ENCODE measurements around the gene LPCAT1.
A peak's percentile ranks its signal among the peaks of the same experiment; 100 is the strongest.

LPCAT1 gene

DNA sequence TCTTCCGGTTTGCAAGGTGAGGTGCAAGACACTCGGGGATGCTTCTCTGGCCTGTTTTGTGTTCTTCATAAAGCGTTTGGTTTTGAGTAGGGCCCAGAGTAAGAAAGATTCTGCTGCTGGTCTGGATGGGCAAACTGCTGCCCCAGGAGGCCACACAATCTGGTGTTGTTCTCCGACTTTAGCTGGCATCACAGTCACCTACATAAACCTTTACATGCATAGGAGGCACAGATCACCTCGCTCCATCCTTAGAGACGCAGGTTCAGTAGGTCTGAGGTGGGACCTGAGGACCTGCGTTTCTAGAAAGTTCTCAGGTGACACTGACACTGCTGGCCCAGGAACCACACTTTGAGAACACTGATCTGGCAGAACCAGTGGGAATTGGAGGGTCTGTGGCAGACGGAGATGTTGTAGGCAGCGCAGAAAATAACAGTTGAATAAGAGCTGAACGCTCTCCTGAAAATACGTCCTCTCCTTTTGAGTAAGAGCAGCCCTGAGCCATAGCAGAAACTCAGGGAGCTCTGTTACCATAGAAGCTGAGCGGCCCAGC, 74.6 kb downstream of the LPCAT1 start:
- H3K56ac ChIP-seq (ENCODE audit: low read length) = no peak overlapping the region
- H2BK5ac ChIP-seq (ENCODE audit: low read length) = no peak overlapping the region
- no peaks in the 10 kb centered on the region for H3K4me1 ChIP-seq (ENCODE audit: control insufficient read depth, low read depth, low read length)
- no peak overlapping the region for H2BK15ac ChIP-seq (replicated peaks; ENCODE audit: low read depth)
- H3K79me2 ChIP-seq (ENCODE audit: control insufficient read depth, insufficient read depth, low read length) = no peaks in the 10 kb centered on the region
- H3K79me1 ChIP-seq (ENCODE audit: low read length) = no peaks in the 10 kb centered on the region
- no peak overlapping the region for H3K9ac ChIP-seq (ENCODE audit: low read length)
- no peak overlapping the region for H3K4me2 ChIP-seq (ENCODE audit: low read length)
- H3K36me3 ChIP-seq (ENCODE audit: control insufficient read depth, insufficient read depth, low read length) = no peaks in the 10 kb centered on the region
- H2BK120ac ChIP-seq (ENCODE audit: low read depth, low read length) = no peak overlapping the region
- H3K4me3 ChIP-seq (ENCODE audit: low read length) = no peak overlapping the region
- no peak overlapping the region for H3K23ac ChIP-seq (ENCODE audit: low read length)
- H3K18ac ChIP-seq (ENCODE audit: low read length) = no peak overlapping the region
- no peak overlapping the region for H2AK5ac ChIP-seq (ENCODE audit: low read length)
- H3K27me3 ChIP-seq (ENCODE audit: insufficient read depth, low read length, poor library complexity) = peaks cover 27% of the 10 kb centered on the region
- no peak overlapping the region for H3K27ac ChIP-seq (ENCODE audit: low read depth, low read length)
- no CpG with 5 or more reads among the region's 12 CpGs for WGBS (ENCODE audit: extremely low coverage, insufficient coverage, low lambda C conversion rate)
- H3K4ac ChIP-seq (ENCODE audit: low read depth, low read length) = no peak overlapping the region
- no peak overlapping the region for H4K8ac ChIP-seq (ENCODE audit: low read depth, low read length)
- no peak overlapping the region for H4K5ac ChIP-seq (ENCODE audit: low read length)
- no peak for DNase-seq

- Histone ChIP-seq H3K4ac (ENCODE audit: low read depth, low read length) (no peak overlapping the region), H3K4me1 (ENCODE audit: control insufficient read depth, low read depth, low read length) (no peaks in the 10 kb centered on the region), H3K9ac (ENCODE audit: low read length) (no peak overlapping the region), H2BK15ac (replicated peaks; ENCODE audit: low read depth) (no peak overlapping the region), H4K8ac (ENCODE audit: low read depth, low read length) (no peak overlapping the region), H2BK5ac (ENCODE audit: low read length) (no peak overlapping the region), H3K27ac (ENCODE audit: low read depth, low read length) (no peak overlapping the region), H3K56ac (ENCODE audit: low read length) (no peak overlapping the region), H3K36me3 (ENCODE audit: control insufficient read depth, insufficient read depth, low read length) (no peaks in the 10 kb centered on the region), H3K79me1 (ENCODE audit: low read length) (no peaks in the 10 kb centered on the region), H3K4me3 (ENCODE audit: low read length) (no peak overlapping the region), H2BK120ac (ENCODE audit: low read depth, low read length) (no peak overlapping the region), H3K27me3 (ENCODE audit: insufficient read depth, low read length, poor library complexity) (peaks cover 29% of the 10 kb centered on the region), H4K5ac (ENCODE audit: low read length) (no peak overlapping the region), H3K4me2 (ENCODE audit: low read length) (no peak overlapping the region), H3K18ac (ENCODE audit: low read length) (no peak overlapping the region), H3K79me2 (ENCODE audit: control insufficient read depth, insufficient read depth, low read length) (no peaks in the 10 kb centered on the region), H2AK5ac (ENCODE audit: low read length) (no peak overlapping the region), H3K23ac (ENCODE audit: low read length) (no peak overlapping the region)
- no peak for DNase-seq
- no CpG with 5 or more reads among the region's 5 CpGs for WGBS (ENCODE audit: extremely low coverage, insufficient coverage, low lambda C conversion rate)
Measured at GRCh38 chr5:1448511-1449011, 75.2 kb downstream of the LPCAT1 start.

DNA sequence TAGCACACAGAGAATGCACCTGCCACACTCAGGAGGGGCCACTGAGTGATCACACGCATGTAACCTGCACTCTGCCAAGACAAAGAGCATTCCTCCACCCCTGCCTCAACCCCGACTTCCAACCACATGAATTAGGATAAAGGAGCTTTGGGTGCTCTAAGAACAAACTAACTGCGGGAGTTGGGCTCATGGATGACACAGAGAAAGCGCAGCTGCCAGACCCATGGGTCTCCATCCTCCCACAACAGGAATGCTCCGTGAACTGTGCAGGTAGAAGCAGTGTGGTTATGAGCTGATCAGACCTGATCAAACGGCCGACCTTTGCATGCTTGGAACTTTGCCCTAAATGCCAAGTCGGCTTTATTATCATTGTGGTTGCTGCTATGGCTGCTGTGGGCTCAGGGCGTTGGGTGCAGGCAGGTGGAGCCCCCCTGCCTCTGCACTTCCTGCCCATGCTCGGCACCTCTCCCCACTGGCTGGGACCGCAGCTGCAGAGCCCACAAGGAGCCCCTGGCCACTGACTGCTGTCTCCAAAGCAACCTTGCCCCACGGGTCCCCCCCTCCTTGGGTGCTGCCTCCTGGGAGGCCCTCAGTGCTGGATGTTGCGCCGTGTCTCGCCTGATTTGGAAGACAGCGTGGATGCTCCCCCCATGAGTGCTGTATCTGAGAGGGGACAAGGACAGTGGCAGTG, 75.9 kb downstream of the LPCAT1 start:
- peaks cover 35% of the 10 kb centered on the region for H3K27me3 ChIP-seq (ENCODE audit: insufficient read depth, low read length, poor library complexity)
- H3K9ac ChIP-seq (ENCODE audit: low read length) = no peak overlapping the region

DNA sequence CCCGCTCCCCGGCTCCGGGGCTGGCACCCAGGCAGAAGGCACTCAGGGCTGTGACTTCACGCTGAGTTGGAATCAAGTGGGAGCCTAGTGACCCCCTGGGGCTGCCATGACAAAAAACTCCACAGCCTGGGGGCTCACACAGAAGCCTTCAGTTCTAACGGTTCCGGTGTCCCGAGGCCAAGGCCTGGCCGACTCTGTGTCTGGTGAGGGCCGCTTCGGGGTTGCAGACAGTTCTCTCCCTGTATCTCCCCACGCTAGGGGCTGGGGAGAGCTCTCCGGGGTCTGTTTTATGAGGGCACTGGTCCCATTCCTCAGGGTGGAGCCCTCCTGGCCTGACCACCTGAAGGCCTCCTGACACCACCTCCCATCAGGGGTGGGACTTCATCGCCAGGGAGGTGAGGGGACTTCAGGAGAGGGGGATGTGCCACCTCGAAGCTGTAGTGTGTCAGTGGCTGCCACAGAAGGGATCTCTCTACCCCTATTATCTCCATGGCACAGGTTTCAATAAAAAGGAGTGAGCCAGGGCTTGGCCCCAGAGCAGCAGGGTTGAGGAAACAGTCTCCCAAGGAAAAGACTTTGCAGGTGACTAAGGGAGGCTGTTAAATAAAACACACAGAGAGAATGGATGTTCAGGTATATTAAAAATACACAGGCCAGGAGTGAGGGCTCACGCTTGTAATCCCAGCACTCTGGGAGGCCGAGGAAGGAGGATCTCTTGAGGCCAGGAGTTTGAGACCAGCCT, 77.0 kb downstream of the LPCAT1 start:
- no CpG with 5 or more reads among the region's 16 CpGs for WGBS (ENCODE audit: extremely low coverage, insufficient coverage, low lambda C conversion rate)
- no peak overlapping the region for H3K18ac ChIP-seq (ENCODE audit: low read length)
- no peak for DNase-seq

More for the DNA sequence above, 75.9 kb downstream of the LPCAT1 start:
- H3K4me1 ChIP-seq (ENCODE audit: control insufficient read depth, low read depth, low read length) = no peaks in the 10 kb centered on the region
- no peaks in the 10 kb centered on the region for H3K79me2 ChIP-seq (ENCODE audit: control insufficient read depth, insufficient read depth, low read length)
- H4K8ac ChIP-seq (ENCODE audit: low read depth, low read length) = no peak overlapping the region
- WGBS (ENCODE audit: extremely low coverage, insufficient coverage, low lambda C conversion rate) = no CpG with 5 or more reads among the region's 16 CpGs
- H3K79me1 ChIP-seq (ENCODE audit: low read length) = no peaks in the 10 kb centered on the region
- H4K5ac ChIP-seq (ENCODE audit: low read length) = no peak overlapping the region
- no peaks in the 10 kb centered on the region for H3K36me3 ChIP-seq (ENCODE audit: control insufficient read depth, insufficient read depth, low read length)
- no peak overlapping the region for H3K4me3 ChIP-seq (ENCODE audit: low read length)
- no peak overlapping the region for H2BK5ac ChIP-seq (ENCODE audit: low read length)
- no peak overlapping the region for H3K23ac ChIP-seq (ENCODE audit: low read length)
- no peak overlapping the region for H2BK15ac ChIP-seq (replicated peaks; ENCODE audit: low read depth)
- H2BK120ac ChIP-seq (ENCODE audit: low read depth, low read length) = no peak overlapping the region
- no peak overlapping the region for H3K18ac ChIP-seq (ENCODE audit: low read length)
- no peak overlapping the region for H3K4me2 ChIP-seq (ENCODE audit: low read length)
- H3K27ac ChIP-seq (ENCODE audit: low read depth, low read length) = no peak overlapping the region
- H3K56ac ChIP-seq (ENCODE audit: low read length) = no peak overlapping the region
- H3K4ac ChIP-seq (ENCODE audit: low read depth, low read length) = no peak overlapping the region
- H2AK5ac ChIP-seq (ENCODE audit: low read length) = no peak overlapping the region
- no peak for DNase-seq

DNA sequence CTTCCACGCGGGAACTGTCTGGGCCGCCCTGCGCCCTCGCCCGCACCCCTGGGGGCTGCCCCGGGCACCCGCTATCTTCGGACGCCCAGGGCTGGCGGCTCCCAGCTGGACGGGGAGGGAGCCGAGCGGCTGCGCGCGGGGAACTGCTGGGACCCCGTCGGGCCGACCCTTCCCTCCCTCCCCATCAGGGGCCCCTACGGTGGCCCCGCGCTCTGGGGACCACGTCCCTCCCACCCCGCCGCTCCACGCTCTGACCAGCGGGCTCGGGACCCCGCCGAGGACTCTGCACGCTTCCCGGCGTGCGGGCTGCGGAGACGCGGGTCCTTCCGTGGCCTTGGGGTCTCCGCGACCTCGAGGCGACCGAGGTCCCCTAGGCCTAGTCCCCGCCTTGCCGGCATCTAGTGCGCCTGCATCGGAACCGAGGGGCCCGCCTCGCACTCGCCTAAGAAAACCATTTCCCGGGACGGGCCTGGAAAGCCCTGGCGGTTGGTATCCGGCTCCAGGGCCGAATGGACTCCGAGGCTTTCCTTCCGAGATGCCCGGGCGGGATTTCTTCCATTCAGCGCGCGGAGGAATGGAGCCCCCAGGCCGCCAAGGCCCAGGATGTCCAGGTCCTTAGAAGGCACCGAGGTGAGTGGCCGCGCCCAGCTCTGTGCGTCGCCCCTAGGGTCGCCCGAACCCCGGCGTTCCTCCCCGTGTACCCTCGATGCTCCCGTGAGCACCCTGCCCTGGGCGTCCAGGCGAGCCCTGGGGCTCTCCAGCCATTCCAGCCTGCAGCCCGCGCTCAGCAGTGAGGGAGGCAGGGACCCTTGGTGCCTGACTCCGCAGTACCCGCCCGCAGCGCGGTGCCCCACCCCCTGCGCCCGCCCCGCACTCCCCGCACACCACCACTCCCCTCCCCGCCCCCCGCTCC, 77.8 kb downstream of the LPCAT1 start:
- H3K56ac ChIP-seq (ENCODE audit: low read length) = peak overlapping the region; percentile 56
- no peak overlapping the region for H2BK120ac ChIP-seq (ENCODE audit: low read depth, low read length)
- H3K4me2 ChIP-seq (ENCODE audit: low read length) = peak overlapping the region; percentile 16
- no peak overlapping the region for H3K18ac ChIP-seq (ENCODE audit: low read length)
- H3K4ac ChIP-seq (ENCODE audit: low read depth, low read length) = no peak overlapping the region
- H3K4me3 ChIP-seq (ENCODE audit: low read length) = no peak overlapping the region
- H3K79me2 ChIP-seq (ENCODE audit: control insufficient read depth, insufficient read depth, low read length) = no peaks in the 10 kb centered on the region
- peak overlapping the region; percentile 2 for H3K9ac ChIP-seq (ENCODE audit: low read length)
- H2AK5ac ChIP-seq (ENCODE audit: low read length) = no peak overlapping the region
- H2BK15ac ChIP-seq (replicated peaks; ENCODE audit: low read depth) = no peak overlapping the region
- no peaks in the 10 kb centered on the region for H3K4me1 ChIP-seq (ENCODE audit: control insufficient read depth, low read depth, low read length)
- no CpG with 5 or more reads among the region's 92 CpGs for WGBS (ENCODE audit: extremely low coverage, insufficient coverage, low lambda C conversion rate)
- no peak overlapping the region for H3K27ac ChIP-seq (ENCODE audit: low read depth, low read length)
- peak; percentile 28 for DNase-seq
- no peak overlapping the region for H4K8ac ChIP-seq (ENCODE audit: low read depth, low read length)
- no peak overlapping the region for H4K5ac ChIP-seq (ENCODE audit: low read length)
- H3K23ac ChIP-seq (ENCODE audit: low read length) = no peak overlapping the region
- H2BK5ac ChIP-seq (ENCODE audit: low read length) = no peak overlapping the region
- H3K36me3 ChIP-seq (ENCODE audit: control insufficient read depth, insufficient read depth, low read length) = no peaks in the 10 kb centered on the region
- H3K27me3 ChIP-seq (ENCODE audit: insufficient read depth, low read length, poor library complexity) = peaks cover 35% of the 10 kb centered on the region
- no peaks in the 10 kb centered on the region for H3K79me1 ChIP-seq (ENCODE audit: low read length)

More for the DNA sequence above, 77.0 kb downstream of the LPCAT1 start:
- no peak overlapping the region for H2BK5ac ChIP-seq (ENCODE audit: low read length)
- no peak overlapping the region for H3K27ac ChIP-seq (ENCODE audit: low read depth, low read length)
- H3K23ac ChIP-seq (ENCODE audit: low read length) = no peak overlapping the region
- no peak overlapping the region for H3K56ac ChIP-seq (ENCODE audit: low read length)
- H3K4ac ChIP-seq (ENCODE audit: low read depth, low read length) = no peak overlapping the region
- no peak overlapping the region for H2AK5ac ChIP-seq (ENCODE audit: low read length)
- no peaks in the 10 kb centered on the region for H3K79me1 ChIP-seq (ENCODE audit: low read length)
- no peaks in the 10 kb centered on the region for H3K4me1 ChIP-seq (ENCODE audit: control insufficient read depth, low read depth, low read length)
- no peak overlapping the region for H3K4me2 ChIP-seq (ENCODE audit: low read length)
- no peak overlapping the region for H3K9ac ChIP-seq (ENCODE audit: low read length)
- no peak overlapping the region for H2BK120ac ChIP-seq (ENCODE audit: low read depth, low read length)
- H3K79me2 ChIP-seq (ENCODE audit: control insufficient read depth, insufficient read depth, low read length) = no peaks in the 10 kb centered on the region
- peaks cover 35% of the 10 kb centered on the region for H3K27me3 ChIP-seq (ENCODE audit: insufficient read depth, low read length, poor library complexity)
- H4K8ac ChIP-seq (ENCODE audit: low read depth, low read length) = no peak overlapping the region
- no peaks in the 10 kb centered on the region for H3K36me3 ChIP-seq (ENCODE audit: control insufficient read depth, insufficient read depth, low read length)
- H2BK15ac ChIP-seq (replicated peaks; ENCODE audit: low read depth) = no peak overlapping the region
- H3K4me3 ChIP-seq (ENCODE audit: low read length) = no peak overlapping the region
- H4K5ac ChIP-seq (ENCODE audit: low read length) = no peak overlapping the region

Data from mesendoderm (in vitro differentiated cells).